Stomach (tissue), 4 donors: ENCODE measurements around the gene PRAC2.

Source experiments
- CTCF ChIP-seq, 7 experiments: fragments of 450-650 bp in 4 of 7; fragments of 200-600 bp in 3 of 7; sonication (generic) in 3 of 7; IDR thresholded peaks; one replicate each; pipeline ENCODE4 v1.5.1; 2016 to 2019; ENCODE audit warnings: antibody characterized with exemption in 7 of 7, control low read depth in 2 of 7, mild to moderate bottlenecking in 1 of 7
- EP300 ChIP-seq: sonication (generic); formaldehyde crosslinking; IDR thresholded peaks from one replicate; pipeline ENCODE4 v1.6.1; 2017; ENCODE audit warnings: antibody characterized with exemption
- POLR2A ChIP-seq, 4 donors: fragments of 450-650 bp; IDR thresholded peaks; one replicate each; pipeline ENCODE4 v1.6.1; 2016; ENCODE audit warnings: antibody characterized with exemption in 4 of 4, control low read depth in 2 of 4, mild to moderate bottlenecking in 1 of 4, moderate library complexity in 1 of 4
- POLR2AphosphoS5 ChIP-seq, 3 donors: sonication (generic); formaldehyde crosslinking; IDR thresholded peaks; one replicate each; pipeline ENCODE4 v1.6.1; 2016; ENCODE audit warnings: antibody characterized with exemption in 3 of 3

DNA sequence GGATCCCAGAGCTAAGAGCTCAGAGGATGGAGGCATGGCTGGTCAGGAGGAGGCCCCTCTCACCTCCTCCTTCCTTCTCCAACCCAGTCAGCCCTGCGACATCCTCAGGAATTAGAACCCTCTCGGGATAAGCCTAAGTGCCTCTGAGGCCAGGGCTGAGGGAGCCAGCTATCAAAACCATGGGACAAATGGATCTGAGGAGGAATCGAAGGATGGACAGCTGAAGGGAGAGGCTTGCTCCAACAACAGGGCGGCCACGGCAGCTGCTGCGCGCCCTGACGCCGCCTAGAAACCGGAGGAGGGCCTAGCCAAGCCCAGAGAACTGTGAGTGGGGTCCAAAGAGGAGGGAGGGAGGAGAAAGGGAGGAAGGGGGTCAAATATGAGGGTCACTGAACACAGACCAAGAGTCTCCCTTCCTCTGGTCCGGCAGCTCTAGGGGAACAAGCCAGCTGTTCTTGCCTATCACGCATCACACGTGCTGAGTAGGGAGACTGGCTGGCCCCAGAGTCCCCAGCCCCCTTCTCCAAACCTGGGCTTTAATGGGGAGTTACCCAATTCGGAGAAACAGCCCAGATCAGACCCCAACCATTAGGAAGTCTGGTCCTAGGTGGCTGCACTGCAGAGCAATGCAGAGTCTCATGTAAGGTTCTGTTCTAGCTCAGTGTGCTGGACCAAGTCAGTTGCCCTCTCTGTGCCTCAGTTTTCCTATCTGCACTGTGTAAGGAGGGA, 11.5 kb downstream of the PRAC2 start:
- TF ChIP-seq CTCF (IDR thresholded peaks at IDR 0.05) (no peak), EP300 (no peak), POLR2AphosphoS5 (IDR thresholded peaks at IDR 0.05) (no peak), POLR2A (IDR thresholded peaks at IDR 0.05) (no peak)
